IMR-90 (cell line): Measurements from ENCODE around the gene PPP1R14C. TPM values are rescaled to one million over a fixed set of nuclear protein-coding genes. Genes with fewer than 3 reads are reported as not detected.

Source experiments
- ATAC-seq: fragments of 200-7000 bp; cut with Tn5 transposase; 2 replicates; pipeline ENCODE4 v1.9.1; 2020; ENCODE audit warnings: low read depth, mild to moderate bottlenecking, moderate library complexity
- BruUV-seq: library from RNA; stranded (reverse); fragments of 400-500 nt; replicated peaks from 2 replicates; lab custom pipeline; 2021; lab: Mats Ljungman, UMichigan
- CTCF ChIA-PET: fragments of 300-600 bp; formaldehyde crosslinking; extraction: SDS; loops from one replicate; lab custom pipeline; 2021; ENCODE audit warnings: antibody characterized with exemption; lab: Yijun Ruan, JAX
- POLR2A ChIA-PET: fragments of 300-600 bp; sonication (Branson Sonifier 250); formaldehyde crosslinking; loops from one replicate; lab custom pipeline; 2022; ENCODE audit warnings: antibody characterized with exemption; ENCODE audit not compliant: unreplicated experiment; lab: Charles Lee
- DNase-seq: peaks from one replicate; pipeline ENCODE4 v3.0.0; 2013
- H2AFZ ChIP-seq: replicated peaks from 2 replicates; pipeline ENCODE3; 2013; ENCODE audit warnings: low read length, mild to moderate bottlenecking; ENCODE audit not compliant: poor library complexity
- H2AK5ac ChIP-seq: 2 replicates; pipeline ENCODE4 v1.6.1; 2013; ENCODE audit warnings: low read depth, low read length, inconsistent platforms
- H2AK9ac ChIP-seq: replicated peaks from 2 replicates; pipeline ENCODE3; 2013; ENCODE audit warnings: mild to moderate bottlenecking, low read depth, low read length, moderate library complexity; ENCODE audit not compliant: poor library complexity
- H2BK120ac ChIP-seq: 2 replicates; pipeline ENCODE4 v1.6.1; 2013; ENCODE audit warnings: low read depth, low read length, inconsistent platforms
- H2BK15ac ChIP-seq: 3 replicates; pipeline ENCODE4 v1.6.1; 2013; ENCODE audit warnings: low read depth, low read length, inconsistent platforms
- H2BK20ac ChIP-seq: 2 replicates; pipeline ENCODE4 v1.6.1; 2013; ENCODE audit warnings: low read depth, mild to moderate bottlenecking, inconsistent platforms, low read length, moderate library complexity
- H2BK5ac ChIP-seq: 2 replicates; pipeline ENCODE4 v1.6.1; 2013; ENCODE audit warnings: mild to moderate bottlenecking, low read depth, low read length, inconsistent platforms; ENCODE audit not compliant: poor library complexity, severe bottlenecking
- H3K14ac ChIP-seq: replicated peaks from 2 replicates; pipeline ENCODE4 v1.6.1; 2013; ENCODE audit warnings: low read depth, low read length, inconsistent platforms
- H3K18ac ChIP-seq: 2 replicates; pipeline ENCODE4 v1.6.1; 2013; ENCODE audit warnings: low read depth, low read length, control low read depth
- H3K23ac ChIP-seq: 2 replicates; pipeline ENCODE4 v1.6.1; 2013; ENCODE audit warnings: low read depth, low read length, inconsistent platforms
- H3K27ac ChIP-seq: 2 replicates; pipeline ENCODE4 v1.5.1; 2013; ENCODE audit warnings: mild to moderate bottlenecking, control low read depth, low read length; ENCODE audit not compliant: insufficient read depth
- H3K27me3 ChIP-seq: 2 replicates; pipeline ENCODE4 v1.6.1; 2013; ENCODE audit warnings: low read length; ENCODE audit not compliant: control insufficient read depth, insufficient read depth
- H3K36me3 ChIP-seq: 2 replicates; pipeline ENCODE4 v1.6.1; 2013; ENCODE audit warnings: low read length, mixed read lengths; ENCODE audit not compliant: control insufficient read depth, insufficient read depth
- H3K4ac ChIP-seq: 2 replicates; pipeline ENCODE4 v1.6.1; 2013; ENCODE audit warnings: low read depth, low read length, inconsistent platforms
- H3K4me1 ChIP-seq: 2 replicates; pipeline ENCODE4 v1.6.1; 2013; ENCODE audit warnings: low read length, mixed read lengths; ENCODE audit not compliant: control insufficient read depth, insufficient read depth
- H3K4me2 ChIP-seq: 2 replicates; pipeline ENCODE4 v1.6.1; 2013; ENCODE audit warnings: low read depth, mild to moderate bottlenecking, control low read depth, low read length, moderate library complexity
- H3K4me3 ChIP-seq: 2 replicates; pipeline ENCODE4 v1.5.1; 2013; ENCODE audit warnings: low read depth, mild to moderate bottlenecking, control low read depth, low read length, moderate library complexity; ENCODE audit not compliant: insufficient read depth
- H3K56ac ChIP-seq: 2 replicates; pipeline ENCODE4 v1.6.1; 2013; ENCODE audit warnings: low read length, inconsistent platforms; ENCODE audit not compliant: insufficient read depth; ENCODE audit errors: extremely low read depth
- H3K79me1 ChIP-seq, 2 experiments: 2 replicates each; pipeline ENCODE4 v1.6.1; 2013; ENCODE audit warnings: low read length in 2 of 2, inconsistent platforms in 1 of 2, low read depth in 1 of 2
- H3K9ac ChIP-seq: 2 replicates; pipeline ENCODE4 v1.6.1; 2013; ENCODE audit warnings: low read depth, low read length, control low read depth
- H3K9me1 ChIP-seq: 2 replicates; pipeline ENCODE4 v1.6.1; 2013; ENCODE audit warnings: low read length, inconsistent platforms; ENCODE audit not compliant: insufficient read depth
- H3K9me3 ChIP-seq: 2 replicates; pipeline ENCODE4 v1.6.1; 2013; ENCODE audit warnings: low read length; ENCODE audit not compliant: control insufficient read depth, insufficient read depth
- H4K20me1 ChIP-seq: 2 replicates; pipeline ENCODE4 v1.6.1; 2013; ENCODE audit warnings: low read length, inconsistent platforms; ENCODE audit not compliant: insufficient read depth
- H4K5ac ChIP-seq: 2 replicates; pipeline ENCODE4 v1.6.1; 2013; ENCODE audit warnings: mild to moderate bottlenecking, low read depth, low read length, control low read depth
- H4K8ac ChIP-seq, 2 experiments: 2 replicates each; pipeline ENCODE4 v1.6.1; 2013; ENCODE audit warnings: low read depth in 2 of 2, low read length in 2 of 2, control low read depth in 1 of 2, inconsistent platforms in 1 of 2
- H4K91ac ChIP-seq: 2 replicates; pipeline ENCODE4 v1.6.1; 2013; ENCODE audit warnings: low read depth, low read length, inconsistent platforms; ENCODE audit not compliant: insufficient read depth
- CTCF ChIP-seq: conservative IDR thresholded peaks from 2 replicates; pipeline ENCODE4 v1.5.1; 2012; ENCODE audit warnings: mild to moderate bottlenecking, low read depth, low read length, improper control_type of control experiment
- ELK1 ChIP-seq: fragments of 150-350 bp; IDR thresholded peaks from 2 replicates; pipeline ENCODE4 v1.6.1; 2016; ENCODE audit warnings: low read depth, mild to moderate bottlenecking, low read length, moderate library complexity, borderline replicate concordance
- MAFK ChIP-seq: IDR thresholded peaks from 2 replicates; pipeline ENCODE4 v1.6.1; 2012; ENCODE audit warnings: low read depth, low read length, improper control_type of control experiment
- MAZ ChIP-seq: IDR thresholded peaks from 2 replicates; pipeline ENCODE4 v1.6.1; 2012; ENCODE audit warnings: low read depth, mild to moderate bottlenecking, low read length, improper control_type of control experiment, moderate library complexity, borderline replicate concordance
- RFX5 ChIP-seq: IDR thresholded peaks from 2 replicates; pipeline ENCODE4 v1.8.0; 2012; ENCODE audit warnings: low read depth, mild to moderate bottlenecking, low read length, moderate library complexity
- SMC3 ChIP-seq: fragments of 150-350 bp; IDR thresholded peaks from 2 replicates; pipeline ENCODE4 v1.6.1; 2016; ENCODE audit warnings: low read depth, mild to moderate bottlenecking, antibody characterized with exemption, low read length, moderate library complexity
- WGBS, 2 experiments: methylation state at CpG; one replicate each; pipeline versions ENCODE4 v1.1.5 to v1.1.7; 2013; ENCODE audit warnings: missing lambda C conversion rate in 2 of 2; ENCODE audit not compliant: insufficient read length in 1 of 2; ENCODE audit errors: extremely low coverage in 2 of 2; 5-methylcytosine and 5-hydroxymethylcytosine counted together
- dilution Hi-C: fragments of 300-500 bp; cut with HindIII; formaldehyde crosslinking; loops from one replicate; pipeline ENCODE4 v1.14.3; 2018; ENCODE audit warnings: low sequenced_read_pairs; ENCODE audit not compliant: unreplicated experiment
- in situ Hi-C: fragments of 300-500 bp; cut with MboI; formaldehyde crosslinking; loops from 3 replicates; pipeline ENCODE4 v1.14.3; 2019; ENCODE audit warnings: low sequenced_read_pairs, inconsistent platforms, mixed read lengths
- intact Hi-C: fragments of 100-400 bp; cut with micrococcal nuclease; formaldehyde crosslinking; loops from 2 replicates; pipeline ENCODE4 v1.10.0; 2022
- polyA plus RNA-seq, 3 experiments: library from polyadenylated mRNA; depleted of rRNA; stranded (reverse); fragments of >200 nt; gene quantifications; 2 replicates each; pipeline ENCODE4 v1.2.3, GENCODE V29; 2012; ENCODE audit warnings: low replicate concordance in 1 of 3
- total RNA-seq: library from RNA; depleted of rRNA; stranded (reverse); fragments of >200 nt; gene quantifications from 2 replicates; pipeline ENCODE4 v1.2.3, GENCODE V29; 2012
- TF ChIP-seq, protein P1 (sequence below): fragments of 150-350 bp; IDR thresholded peaks from 2 replicates; pipeline ENCODE4 v1.6.1; 2017; ENCODE audit warnings: mild to moderate bottlenecking, antibody characterized with exemption, low read length, low read depth

PPP1R14C gene
- total and polyA plus RNA-seq, 2 of the 4 experiments (the other 2 are of a cell fraction), result not detected

- Histone ChIP-seq H2BK20ac (no peak overlapping the region), H2AK9ac (no peak overlapping the region), H3K4me1 (no peaks in the 10 kb centered on the region), H3K9me1 (no peaks in the 10 kb centered on the region), H3K56ac (no peak overlapping the region), H2AK5ac (no peak overlapping the region), H2AFZ (no peak overlapping the region), H3K79me1 (no peaks in the 10 kb centered on the region), H3K4me3 (no peak overlapping the region), H3K9ac (no peak overlapping the region), H3K27me3 (peaks cover 5% of the 10 kb centered on the region), H3K27ac (no peak overlapping the region), H3K4me2 (no peak overlapping the region), H4K20me1 (no peaks in the 10 kb centered on the region), H3K23ac (no peak overlapping the region), H4K5ac (no peak overlapping the region), H2BK5ac (no peak overlapping the region), H3K14ac (no peak overlapping the region), H3K36me3 (no peaks in the 10 kb centered on the region), H3K18ac (no peak overlapping the region), H3K9me3 (no peaks in the 10 kb centered on the region), H2BK120ac (no peak overlapping the region), H2BK15ac (no peak overlapping the region), H4K91ac (no peak overlapping the region), H3K4ac (no peak overlapping the region), H4K8ac (no peak overlapping the region)
- DNase-seq (no peak), ATAC-seq (no peak)
- POLR2A ChIA-PET, result no interaction called here
- TF ChIP-seq, protein P1, sequence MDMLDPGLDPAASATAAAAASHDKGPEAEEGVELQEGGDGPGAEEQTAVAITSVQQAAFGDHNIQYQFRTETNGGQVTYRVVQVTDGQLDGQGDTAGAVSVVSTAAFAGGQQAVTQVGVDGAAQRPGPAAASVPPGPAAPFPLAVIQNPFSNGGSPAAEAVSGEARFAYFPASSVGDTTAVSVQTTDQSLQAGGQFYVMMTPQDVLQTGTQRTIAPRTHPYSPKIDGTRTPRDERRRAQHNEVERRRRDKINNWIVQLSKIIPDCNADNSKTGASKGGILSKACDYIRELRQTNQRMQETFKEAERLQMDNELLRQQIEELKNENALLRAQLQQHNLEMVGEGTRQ, result no peak
- TF ChIP-seq MAZ (no peak), RFX5 (no peak), ELK1 (no peak), SMC3 (no peak), CTCF (no peak), MAFK (no peak)
- CTCF ChIA-PET, result no interaction called here
- in situ Hi-C loops, result no loop called here
- intact Hi-C loops, result no loop called here
- BruUV-seq, result no TSS peak
- 92% methylated on average over 6 of the region's 8 CpGs; no CpG with 5 or more reads in 1 of the 2 experiments for WGBS, 2 experiments
- dilution Hi-C loops, result no loop called here
These were observed 59.6 kb downstream of the PPP1R14C start for GRCh38 chr6:150202404-150202803.
